Naive thymus-derived CD4-positive, alpha-beta T cell (primary cell): ENCODE data around the gene OSCP1. TPM values are rescaled to one million over a fixed set of nuclear protein-coding genes. Genes with fewer than 3 reads are reported as not detected.

Experiments
- ATAC-seq: fragments of 150-1000 bp; cut with Tn5 transposase; 2 replicates; pipeline ENCODE4 v1.10.0; 2021; ENCODE audit warnings: mild to moderate bottlenecking, moderate library complexity
- CTCF ChIA-PET: fragments of 350-600 bp; sonication (Branson Sonifier 250); formaldehyde crosslinking; loops from one replicate; lab custom pipeline; 2021; ENCODE audit warnings: antibody characterized with exemption; lab: Charles Lee
- POLR2A ChIA-PET: fragments of 350-600 bp; sonication (Branson Sonifier 250); formaldehyde crosslinking; loops from one replicate; lab custom pipeline; 2021; ENCODE audit warnings: antibody characterized with exemption, inconsistent platforms; lab: Charles Lee
- DNase-seq, 9 donors: peaks; one replicate each; pipeline versions ENCODE4 v3.0.0 to v3.0.0-alpha.2; 2020 to 2022; ENCODE audit warnings: mixed read lengths in 1 of 9
- H3K27ac ChIP-seq: one replicate; pipeline ENCODE4 v1.7.0; 2013; ENCODE audit warnings: mild to moderate bottlenecking, low read depth, low read length, moderate library complexity
- H3K27me3 ChIP-seq, 2 donors: one replicate each; pipeline ENCODE4 v1.7.0; 2013; ENCODE audit warnings: low read length in 2 of 2, mild to moderate bottlenecking in 2 of 2, moderate library complexity in 2 of 2; ENCODE audit not compliant: control insufficient read depth in 2 of 2, insufficient read depth in 2 of 2
- H3K36me3 ChIP-seq, 3 experiments: 1 replicate in 2 of 3; 2 replicates in 1 of 3; pipeline ENCODE4 v1.7.0; 2013; ENCODE audit warnings: low read length in 3 of 3, mild to moderate bottlenecking in 3 of 3, moderate library complexity in 1 of 3; ENCODE audit not compliant: insufficient read depth in 3 of 3, control insufficient read depth in 2 of 3
- H3K4me1 ChIP-seq, 2 donors: one replicate each; pipeline ENCODE4 v1.7.0; 2013; ENCODE audit warnings: low read length in 2 of 2, mild to moderate bottlenecking in 2 of 2, moderate library complexity in 1 of 2; ENCODE audit not compliant: control insufficient read depth in 2 of 2, insufficient read depth in 2 of 2
- H3K4me3 ChIP-seq: 2 replicates; pipeline ENCODE4 v1.7.0; 2013; ENCODE audit warnings: mild to moderate bottlenecking, low read length
- H3K9me3 ChIP-seq, 3 experiments: 1 replicate in 2 of 3; 2 replicates in 1 of 3; pipeline ENCODE4 v1.7.0; 2013; ENCODE audit warnings: low read length in 3 of 3; ENCODE audit not compliant: control insufficient read depth in 2 of 3
- H3K27ac Mint-ChIP-seq, 9 donors: one replicate each; pipeline ENCODE4 v1.8.0; 2020 to 2022; ENCODE audit warnings: mixed read lengths in 9 of 9, mild to moderate bottlenecking in 8 of 9, moderate library complexity in 5 of 9, inconsistent platforms in 2 of 9
- H3K27me3 Mint-ChIP-seq, 5 donors: one replicate each; pipeline ENCODE4 v1.8.0; 2021 to 2022; ENCODE audit warnings: mixed read lengths in 5 of 5, mild to moderate bottlenecking in 1 of 5
- H3K36me3 Mint-ChIP-seq, 5 donors: one replicate each; pipeline ENCODE4 v1.8.0; 2020 to 2022; ENCODE audit warnings: mixed read lengths in 5 of 5, mild to moderate bottlenecking in 3 of 5, inconsistent platforms in 1 of 5
- H3K4me1 Mint-ChIP-seq, 7 donors: one replicate each; pipeline ENCODE4 v1.8.0; 2020 to 2022; ENCODE audit warnings: mixed read lengths in 7 of 7, mild to moderate bottlenecking in 3 of 7, inconsistent platforms in 1 of 7
- H3K4me3 Mint-ChIP-seq, 10 donors: one replicate each; pipeline ENCODE4 v1.8.0; 2020 to 2022; ENCODE audit warnings: mild to moderate bottlenecking in 10 of 10, mixed read lengths in 10 of 10, moderate library complexity in 6 of 10, inconsistent platforms in 2 of 10
- H3K9me3 Mint-ChIP-seq, 11 donors: one replicate each; pipeline ENCODE4 v1.8.0; 2020 to 2022; ENCODE audit warnings: mixed read lengths in 11 of 11, mild to moderate bottlenecking in 4 of 11, inconsistent platforms in 1 of 11, moderate library complexity in 1 of 11
- intact Hi-C, 2 donors: fragments of 100-400 bp; cut with micrococcal nuclease; formaldehyde crosslinking; loops; one replicate each; pipeline ENCODE4 v1.15.1; 2023
- polyA plus RNA-seq, 2 donors: library from polyadenylated mRNA; unstranded; fragments of 300-500 nt; fragmentation: Illumina TruSeq; gene quantifications; one replicate each; pipeline ENCODE4 v1.2.3, GENCODE V29; 2021
- total RNA-seq, 6 experiments: library from RNA in 5 of 6; stranded (reverse) in 5 of 6; gene quantifications; 1 replicate in 5 of 6; 2 replicates in 1 of 6; pipeline ENCODE4 v1.2.3 and lab custom pipeline; 2021 to 2026

Gene OSCP1
- total and polyA plus RNA-seq, 7 experiments from 2014 or later: 0.65 to 2.0 (median 1.1) TPM

- ChIA-PET POLR2A (no interaction called here), CTCF (interaction anchor here (0.7 to 1.7 kb wide), 2 partner anchors 25 to 50 kb away, joined by 3 to 4 read pairs; no protein-coding TSS in a partner anchor)
- Mint-ChIP-seq H3K36me3 (peaks cover 3 to 17% (median 10%) of the 10 kb centered on the region in 5 donors), H3K9me3 (no peaks in the 10 kb centered on the region), H3K4me1 (peaks cover 12 to 39% (median 28%) of the 10 kb centered on the region in 7 donors), H3K27ac (no peak overlapping the region), H3K27me3 (no peaks in the 10 kb centered on the region), H3K4me3 (no peak overlapping the region)
- Histone ChIP-seq H3K4me3 (no peak overlapping the region), H3K27me3 (no peaks in the 10 kb centered on the region), H3K4me1 (peaks cover 8 to 9% of the 10 kb centered on the region in 2 donors), H3K27ac (no peak overlapping the region), H3K36me3 (peaks cover 0 to 56% (median 0%) of the 10 kb centered on the region in 3 experiments), H3K9me3 (no peaks in the 10 kb centered on the region)
- DNase-seq (no peak), ATAC-seq (no peak)
- intact Hi-C loops: loop anchor here in 1 of 2 donors (2.0 kb wide), 1 partner anchor 1084 kb away; no protein-coding TSS in a partner anchor
These were observed 57.4 kb downstream of the OSCP1 start for GRCh38 chr1:36392836-36393235.

DNA sequence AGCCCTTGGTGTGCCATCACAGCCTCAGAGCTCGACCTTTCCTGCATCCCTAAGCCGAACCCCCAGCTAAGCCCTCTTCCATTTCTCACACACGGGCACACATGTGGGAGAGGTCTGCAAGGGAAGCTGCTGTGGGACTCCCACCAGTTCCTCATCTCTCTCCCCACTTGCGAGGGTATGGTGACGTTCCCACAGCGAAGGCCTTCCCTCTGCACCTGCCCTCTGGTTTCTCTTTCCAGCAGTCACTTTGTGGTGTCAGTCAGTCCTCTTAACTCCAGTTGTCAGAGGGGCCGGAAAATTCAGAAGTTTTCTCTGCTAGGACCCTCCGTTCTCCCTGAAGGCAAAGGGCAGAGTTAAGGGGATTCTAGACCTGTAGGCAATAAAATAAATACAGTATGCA is 59.0 kb downstream of the OSCP1 start:
- Histone ChIP-seq H3K4me3 (no peak overlapping the region), H3K4me1 (peaks cover 6 to 12% of the 10 kb centered on the region in 2 donors), H3K36me3 (peaks cover 0 to 51% (median 0%) of the 10 kb centered on the region in 3 experiments), H3K27me3 (no peaks in the 10 kb centered on the region), H3K9me3 (no peaks in the 10 kb centered on the region), H3K27ac (no peak overlapping the region)
- no peaks in the 10 kb centered on the region for H3K9me3 Mint-ChIP-seq
- intact Hi-C loops: no loop called here
- DNase-seq (no peak), ATAC-seq (no peak)
- CTCF ChIA-PET: no interaction called here
- peak overlapping the region in 2 of 9 donors; percentile 51 to 76 for H3K27ac Mint-ChIP-seq
- peaks cover 3 to 17% (median 10%) of the 10 kb centered on the region in 5 donors for H3K36me3 Mint-ChIP-seq
- H3K27me3 Mint-ChIP-seq: no peaks in the 10 kb centered on the region
- H3K4me1 Mint-ChIP-seq: peaks cover 17 to 45% (median 29%) of the 10 kb centered on the region in 7 donors
- POLR2A ChIA-PET: interaction anchor here (1.0 kb wide), 1 partner anchor 24 kb away, joined by 3 read pairs; no protein-coding TSS in a partner anchor
- no peak overlapping the region for H3K4me3 Mint-ChIP-seq

GRCh38 chr1:36390411-36390810 is 59.8 kb downstream of the OSCP1 start:
- DNase-seq (no peak), ATAC-seq (no peak)
- no peak overlapping the region for H3K4me3 ChIP-seq
- H3K9me3 ChIP-seq: no peaks in the 10 kb centered on the region
- H3K27ac ChIP-seq: no peak overlapping the region
- ChIA-PET POLR2A (no interaction called here), CTCF (no interaction called here)
- peaks cover 6 to 12% of the 10 kb centered on the region in 2 donors for H3K4me1 ChIP-seq
- Mint-ChIP-seq H3K27ac (peak overlapping the region in 4 of 9 donors; percentile 17 to 63 (median 28)), H3K9me3 (no peaks in the 10 kb centered on the region), H3K27me3 (no peaks in the 10 kb centered on the region), H3K4me1 (peaks cover 18 to 47% (median 31%) of the 10 kb centered on the region in 7 donors), H3K4me3 (no peak overlapping the region), H3K36me3 (peaks cover 3 to 17% (median 10%) of the 10 kb centered on the region in 5 donors)
- no peaks in the 10 kb centered on the region for H3K27me3 ChIP-seq
- intact Hi-C loops: no loop called here
- H3K36me3 ChIP-seq: peaks cover 0 to 53% (median 0%) of the 10 kb centered on the region in 3 experiments

DNA sequence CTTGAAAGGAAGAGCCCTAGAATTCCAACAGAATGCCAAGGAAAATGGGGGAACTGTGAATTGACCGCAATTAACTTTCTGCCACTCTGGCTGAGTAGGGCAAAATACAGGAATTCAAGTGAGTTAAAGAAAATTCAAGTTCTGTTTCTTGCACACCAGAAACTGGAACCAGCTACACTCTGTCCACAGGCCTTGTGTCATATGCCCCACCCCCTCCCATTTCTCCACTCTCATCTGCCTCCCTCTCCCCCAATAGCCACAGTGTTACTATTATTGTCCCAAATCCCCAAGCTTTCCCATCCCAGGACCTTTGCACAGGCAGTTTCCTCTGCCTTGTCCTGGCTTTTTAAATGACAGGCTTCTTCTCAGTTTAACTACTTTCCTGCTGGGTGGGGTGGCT is 60.3 kb downstream of the OSCP1 start:
- no peak overlapping the region for H3K27ac ChIP-seq
- no peaks in the 10 kb centered on the region for H3K27me3 ChIP-seq
- H3K4me3 ChIP-seq: no peak overlapping the region
- Mint-ChIP-seq H3K27ac (peak overlapping the region in 5 of 9 donors; percentile 1 to 63 (median 17)), H3K27me3 (no peaks in the 10 kb centered on the region), H3K4me1 (peaks cover 18 to 47% (median 29%) of the 10 kb centered on the region in 7 donors), H3K9me3 (no peaks in the 10 kb centered on the region), H3K4me3 (no peak overlapping the region), H3K36me3 (peaks cover 3 to 17% (median 9%) of the 10 kb centered on the region in 5 donors)
- DNase-seq (no peak), ATAC-seq (no peak)
- H3K36me3 ChIP-seq: peaks cover 0 to 57% (median 0%) of the 10 kb centered on the region in 3 experiments
- no peaks in the 10 kb centered on the region for H3K9me3 ChIP-seq
- intact Hi-C loops: loop anchor here in 1 of 2 donors (5.0 kb wide), 1 partner anchor 72 kb away; the partner anchor contains the start of gene MRPS15
- CTCF ChIA-PET: no interaction called here
- POLR2A ChIA-PET: no interaction called here
- H3K4me1 ChIP-seq: peaks cover 7 to 12% of the 10 kb centered on the region in 2 donors

GRCh38 chr1:36389261-36389660 is 61.0 kb downstream of the OSCP1 start:
- no peak for DNase-seq
- CTCF ChIA-PET: interaction anchor here (0.7 to 1.4 kb wide), 3 partner anchors 10 to 46 kb away, joined by 3 to 9 read pairs (median 4); no protein-coding TSS in a partner anchor
- no peaks in the 10 kb centered on the region for H3K9me3 ChIP-seq
- H3K36me3 ChIP-seq: peaks cover 0 to 58% (median 0%) of the 10 kb centered on the region in 3 experiments
- no peak overlapping the region for H3K4me3 ChIP-seq
- H3K4me3 Mint-ChIP-seq: no peak overlapping the region
- no peak for ATAC-seq
- peaks cover 23 to 54% (median 32%) of the 10 kb centered on the region in 7 donors for H3K4me1 Mint-ChIP-seq
- POLR2A ChIA-PET: interaction anchor here (0.8 to 3.9 kb wide), 2 partner anchors 8 to 28 kb away, joined by 6 to 37 read pairs; partner anchors contain the start of gene LSM10
- intact Hi-C loops: loop anchor here in 1 of 2 donors (5.0 kb wide), 1 partner anchor 73 kb away; the partner anchor contains the start of gene MRPS15
- no peak overlapping the region for H3K27ac ChIP-seq
- H3K27me3 ChIP-seq: no peaks in the 10 kb centered on the region
- peaks cover 15 to 17% of the 10 kb centered on the region in 2 donors for H3K4me1 ChIP-seq
- H3K27ac Mint-ChIP-seq: peak overlapping the region in 4 of 9 donors; percentile 4 to 36 (median 18)
- no peaks in the 10 kb centered on the region for H3K27me3 Mint-ChIP-seq
- H3K9me3 Mint-ChIP-seq: no peaks in the 10 kb centered on the region
- H3K36me3 Mint-ChIP-seq: peaks cover 3 to 19% (median 8%) of the 10 kb centered on the region in 5 donors

DNA sequence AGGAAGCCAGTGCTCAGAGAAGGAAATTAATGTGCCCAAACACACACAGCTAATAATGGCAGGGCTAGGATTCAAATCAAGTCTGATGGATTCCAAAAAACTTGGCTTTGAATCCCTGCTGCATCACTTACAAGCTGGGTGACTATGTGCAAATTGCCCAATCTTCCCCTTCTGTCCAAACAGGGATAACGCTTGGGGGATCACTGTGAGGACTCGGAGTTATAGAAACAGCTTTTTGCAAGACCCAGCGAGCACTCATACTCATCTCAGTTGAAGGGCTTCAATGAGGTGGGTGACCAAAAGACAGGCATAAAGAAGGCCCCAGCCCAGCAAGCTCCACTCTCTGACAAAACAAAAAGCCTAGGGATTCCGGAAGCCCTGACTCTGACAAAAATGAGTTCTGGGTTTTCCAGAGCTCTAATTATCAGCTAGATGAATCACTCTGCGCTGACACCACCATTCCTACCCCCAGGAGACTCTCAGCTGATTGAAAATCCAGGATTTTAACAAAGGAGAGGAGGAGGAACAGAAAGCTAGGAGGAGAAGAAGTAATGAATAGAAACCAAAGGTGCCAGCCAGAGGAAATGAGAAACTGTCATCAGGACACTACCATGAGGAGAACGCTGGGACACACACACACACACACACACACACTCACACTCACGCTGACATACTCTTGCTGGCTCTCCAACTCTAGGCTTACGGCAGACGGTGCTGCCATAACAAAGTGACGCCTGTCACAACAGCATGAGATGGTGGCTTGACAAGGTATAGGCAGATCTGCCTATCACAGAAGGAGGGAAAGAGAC is 62.9 kb downstream of the OSCP1 start:
- ChIA-PET CTCF (interaction anchor here (0.7 to 5.6 kb wide), 8 partner anchors 10 to 81 kb away, joined by 3 to 38 read pairs (median 6); partner anchors contain the start of genes LSM10 and SH3D21), POLR2A (interaction anchor here (0.6 to 3.9 kb wide), 11 partner anchors 9 to 163 kb away, joined by 3 to 37 read pairs (median 3); partner anchors contain the start of genes LSM10 and THRAP3)
- H3K36me3 Mint-ChIP-seq: peaks cover 3 to 19% (median 8%) of the 10 kb centered on the region in 5 donors
- no peaks in the 10 kb centered on the region for H3K27me3 ChIP-seq
- H3K4me3 ChIP-seq: no peak overlapping the region
- H3K36me3 ChIP-seq: peaks cover 0 to 40% (median 0%) of the 10 kb centered on the region in 3 experiments
- no peak for DNase-seq
- peak overlapping the region in 4 of 10 donors; percentile 85 to 94 (median 90) for H3K4me3 Mint-ChIP-seq
- peaks cover 26 to 29% of the 10 kb centered on the region in 2 donors for H3K4me1 ChIP-seq
- H3K9me3 Mint-ChIP-seq: no peaks in the 10 kb centered on the region
- peak overlapping the region; percentile 91 to 99 (median 97) for H3K27ac Mint-ChIP-seq
- H3K27ac ChIP-seq: peak overlapping the region; percentile 88
- H3K4me1 Mint-ChIP-seq: peaks cover 35 to 64% (median 46%) of the 10 kb centered on the region in 7 donors
- H3K9me3 ChIP-seq: no peaks in the 10 kb centered on the region
- intact Hi-C loops: loop anchor here in 1 of 2 donors (2.0 to 5.0 kb wide), 2 partner anchors 75 to 231 kb away; partner anchors contain the start of genes MAP7D1 and MRPS15
- no peaks in the 10 kb centered on the region for H3K27me3 Mint-ChIP-seq
- ATAC-seq: no peak
